ENCODE data around the gene HIPK2.

Gene HIPK2

GRCh38 chr7:139713526-139714162, 64.2 kb downstream of the HIPK2 start:
- no peak overlapping the region for H3K27ac ChIP-seq
- TF ChIP-seq ZFX (IDR thresholded peaks at IDR 0.05) (no peak), CTCF (conservative IDR thresholded peaks at IDR 0.05) (no peak)

GRCh38 chr7:139713061-139713460, 64.7 kb downstream of the HIPK2 start:
- H3K27ac ChIP-seq: no peak overlapping the region

GRCh38 chr7:139711991-139712743, 65.6 kb downstream of the HIPK2 start:
- H3K27ac ChIP-seq: no peak overlapping the region
- TF ChIP-seq ZFX (IDR thresholded peaks at IDR 0.05) (no peak), CTCF (conservative IDR thresholded peaks at IDR 0.05) (no peak)

More at GRCh38 chr7:139713061-139713460, 64.7 kb downstream of the HIPK2 start:
- no peak for TF ChIP-seq ZFX (IDR thresholded peaks at IDR 0.05)
- no peak for TF ChIP-seq CTCF (conservative IDR thresholded peaks at IDR 0.05)

GRCh38 chr7:139710036-139710435, 67.8 kb downstream of the HIPK2 start:
- TF ChIP-seq ZFX (IDR thresholded peaks at IDR 0.05) (no peak), CTCF (conservative IDR thresholded peaks at IDR 0.05) (no peak)
- H3K27ac ChIP-seq: no peak overlapping the region

GRCh38 chr7:139709485-139709884, 68.3 kb downstream of the HIPK2 start:
- no peak overlapping the region for H3K27ac ChIP-seq
- TF ChIP-seq ZFX (IDR thresholded peaks at IDR 0.05) (no peak), CTCF (conservative IDR thresholded peaks at IDR 0.05) (no peak)

- no peak overlapping the region for H3K27ac ChIP-seq
- TF ChIP-seq ZFX (IDR thresholded peaks at IDR 0.05) (no peak), CTCF (conservative IDR thresholded peaks at IDR 0.05) (no peak)
Measured at GRCh38 chr7:139708541-139708940, 69.3 kb downstream of the HIPK2 start.

GRCh38 chr7:139706837-139707236, 71.0 kb downstream of the HIPK2 start:
- H3K27ac ChIP-seq: no peak overlapping the region

More at GRCh38 chr7:139706837-139707236, 71.0 kb downstream of the HIPK2 start:
- TF ChIP-seq CTCF (conservative IDR thresholded peaks at IDR 0.05) (no peak), ZFX (IDR thresholded peaks at IDR 0.05) (no peak)
